ENCODE data around the gene FAM72C. TPM values are rescaled to one million over a fixed set of nuclear protein-coding genes. Genes with fewer than 3 reads are reported as not detected.
"Not testable (repeated sequence)": the region's sequence is repeated elsewhere in the genome, so short reads cannot be mapped to it uniquely, and the experiment has no call there.

FAM72C gene
- total RNA-seq, 2 donors from 2014 or later, result 6.0 to 17.8 TPM

- not testable (repeated sequence) for ATAC-seq; H3K4me1 Mint-ChIP-seq (ENCODE audit: low read depth in 2 of 2); H3K27ac Mint-ChIP-seq; H3K4me3 Mint-ChIP-seq; DNase-seq (ENCODE audit: low spot score); H3K9me3 Mint-ChIP-seq; H3K36me3 Mint-ChIP-seq; H3K27me3 Mint-ChIP-seq
Observed at GRCh38 chr1:143951485-143952391, 20.0 kb downstream of the FAM72C start.

GRCh38 chr1:143947749-143948148 lies 24.0 kb downstream of the FAM72C start:
- not testable (repeated sequence) for H3K4me1 Mint-ChIP-seq (ENCODE audit: low read depth in 2 of 2); H3K36me3 Mint-ChIP-seq; H3K27ac Mint-ChIP-seq; H3K4me3 Mint-ChIP-seq; H3K9me3 Mint-ChIP-seq; H3K27me3 Mint-ChIP-seq; DNase-seq (ENCODE audit: low spot score)
- ATAC-seq, result peak; percentile 66 to 77

GRCh38 chr1:143945253-143945652 lies 26.5 kb downstream of the FAM72C start:
- ATAC-seq; H3K4me3 Mint-ChIP-seq; H3K4me1 Mint-ChIP-seq (ENCODE audit: low read depth in 2 of 2); H3K9me3 Mint-ChIP-seq; DNase-seq (ENCODE audit: low spot score); H3K27ac Mint-ChIP-seq; H3K36me3 Mint-ChIP-seq; H3K27me3 Mint-ChIP-seq: not testable (repeated sequence)

- not testable (repeated sequence) for H3K27me3 Mint-ChIP-seq; H3K9me3 Mint-ChIP-seq; H3K4me1 Mint-ChIP-seq (ENCODE audit: low read depth in 2 of 2); H3K27ac Mint-ChIP-seq; H3K36me3 Mint-ChIP-seq; H3K4me3 Mint-ChIP-seq; DNase-seq (ENCODE audit: low spot score); ATAC-seq
Observed at GRCh38 chr1:143944576-143945240, 27.1 kb downstream of the FAM72C start.

- H3K9me3 Mint-ChIP-seq; H3K4me1 Mint-ChIP-seq (ENCODE audit: low read depth in 2 of 2); H3K4me3 Mint-ChIP-seq; H3K36me3 Mint-ChIP-seq; DNase-seq (ENCODE audit: low spot score); H3K27ac Mint-ChIP-seq; H3K27me3 Mint-ChIP-seq; ATAC-seq: not testable (repeated sequence)
Observed at GRCh38 chr1:143943319-143943978, 28.3 kb downstream of the FAM72C start.

- ATAC-seq; H3K4me1 Mint-ChIP-seq (ENCODE audit: low read depth in 2 of 2); H3K9me3 Mint-ChIP-seq; H3K27me3 Mint-ChIP-seq; H3K4me3 Mint-ChIP-seq; H3K27ac Mint-ChIP-seq; H3K36me3 Mint-ChIP-seq; DNase-seq (ENCODE audit: low spot score): not testable (repeated sequence)
Observed at GRCh38 chr1:143942238-143942860, 29.4 kb downstream of the FAM72C start.

- peak in 1 of 2 donors; percentile 51 for ATAC-seq
Observed at GRCh38 chr1:143939666-143940065, 32.1 kb downstream of the FAM72C start.

GRCh38 chr1:143938922-143939321 lies 32.9 kb downstream of the FAM72C start:
- H3K27ac Mint-ChIP-seq; DNase-seq (ENCODE audit: low spot score); H3K4me1 Mint-ChIP-seq (ENCODE audit: low read depth in 2 of 2); H3K4me3 Mint-ChIP-seq; ATAC-seq; H3K36me3 Mint-ChIP-seq; H3K27me3 Mint-ChIP-seq; H3K9me3 Mint-ChIP-seq: not testable (repeated sequence)

More at GRCh38 chr1:143939666-143940065, 32.1 kb downstream of the FAM72C start:
- not testable (repeated sequence) for H3K36me3 Mint-ChIP-seq; H3K4me1 Mint-ChIP-seq (ENCODE audit: low read depth in 2 of 2); H3K9me3 Mint-ChIP-seq; H3K27ac Mint-ChIP-seq; DNase-seq (ENCODE audit: low spot score); H3K27me3 Mint-ChIP-seq; H3K4me3 Mint-ChIP-seq

- not testable (repeated sequence) for H3K27me3 Mint-ChIP-seq; H3K36me3 Mint-ChIP-seq; H3K9me3 Mint-ChIP-seq; H3K4me1 Mint-ChIP-seq (ENCODE audit: low read depth in 2 of 2); ATAC-seq; H3K4me3 Mint-ChIP-seq; H3K27ac Mint-ChIP-seq
- peak; percentile 58 for DNase-seq (ENCODE audit: low spot score)
Observed at GRCh38 chr1:143936457-143937115, 35.2 kb downstream of the FAM72C start.

GRCh38 chr1:143919127-143919526 lies 52.7 kb downstream of the FAM72C start:
- not testable (repeated sequence) for DNase-seq (ENCODE audit: low spot score); H3K4me1 Mint-ChIP-seq (ENCODE audit: low read depth in 2 of 2); H3K4me3 Mint-ChIP-seq; H3K9me3 Mint-ChIP-seq; ATAC-seq; H3K36me3 Mint-ChIP-seq; H3K27ac Mint-ChIP-seq; H3K27me3 Mint-ChIP-seq

GRCh38 chr1:143918552-143918951 lies 53.2 kb downstream of the FAM72C start:
- DNase-seq (ENCODE audit: low spot score); H3K27me3 Mint-ChIP-seq; ATAC-seq; H3K4me3 Mint-ChIP-seq; H3K27ac Mint-ChIP-seq; H3K36me3 Mint-ChIP-seq; H3K9me3 Mint-ChIP-seq; H3K4me1 Mint-ChIP-seq (ENCODE audit: low read depth in 2 of 2): not testable (repeated sequence)

- H3K4me1 Mint-ChIP-seq (ENCODE audit: low read depth in 2 of 2); H3K9me3 Mint-ChIP-seq; H3K36me3 Mint-ChIP-seq: not testable (repeated sequence)
Observed at GRCh38 chr1:143913705-143914104, 58.1 kb downstream of the FAM72C start.

More at GRCh38 chr1:143913705-143914104, 58.1 kb downstream of the FAM72C start:
- not testable (repeated sequence) for DNase-seq (ENCODE audit: low spot score); ATAC-seq; H3K27ac Mint-ChIP-seq; H3K27me3 Mint-ChIP-seq; H3K4me3 Mint-ChIP-seq
